Transverse colon (tissue), 4 donors: ENCODE results near the gene NEK8. TPM values are rescaled to one million over a fixed set of nuclear protein-coding genes. Genes with fewer than 3 reads are reported as not detected.
A peak's percentile ranks its signal among the peaks of the same experiment; 100 is the strongest.

Source experiments
- DNase-seq: peaks from one replicate; pipeline ENCODE4 v3.0.0-alpha.2; 2019
- H3K27ac ChIP-seq, 4 donors: fragments of 200-600 bp; sonication (generic); 2 replicates each; pipeline ENCODE4 v1.5.1; 2016 to 2018; ENCODE audit warnings: inconsistent platforms in 4 of 4
- H3K27me3 ChIP-seq: fragments of 200-600 bp; sonication (generic); 2 replicates; pipeline ENCODE4 v1.5.1; 2017; ENCODE audit warnings: inconsistent platforms
- H3K36me3 ChIP-seq, 4 donors: fragments of 200-600 bp; sonication (generic); 2 replicates each; pipeline ENCODE4 v1.5.1; 2017 to 2019; ENCODE audit warnings: inconsistent platforms in 4 of 4
- H3K4me1 ChIP-seq, 4 donors: fragments of 200-600 bp; sonication (generic); 2 replicates each; pipeline ENCODE4 v1.5.1; 2017 to 2020; ENCODE audit warnings: inconsistent platforms in 4 of 4
- H3K4me3 ChIP-seq, 4 donors: fragments of 200-600 bp; sonication (generic); 1 replicate in 1 of 4; 2 replicates in 3 of 4; pipeline versions ENCODE4 v1.5.1 to v1.6.1; 2017 to 2019; ENCODE audit warnings: inconsistent platforms in 4 of 4
- H3K9me3 ChIP-seq, 2 donors: fragments of 200-600 bp; sonication (generic); 2 replicates each; pipeline ENCODE4 v1.5.1; 2017 to 2019; ENCODE audit warnings: inconsistent platforms in 2 of 2
- CTCF ChIP-seq, 5 experiments: fragments of 200-600 bp in 3 of 5; fragments of 450-650 bp in 2 of 5; sonication (generic) in 3 of 5; IDR thresholded peaks; 1 replicate in 2 of 5; 2 replicates in 3 of 5; pipeline ENCODE4 v1.5.1; 2016 to 2017; ENCODE audit warnings: antibody characterized with exemption in 5 of 5, inconsistent platforms in 3 of 5, mild to moderate bottlenecking in 2 of 5, moderate library complexity in 1 of 5
- EP300 ChIP-seq: sonication (generic); formaldehyde crosslinking; IDR thresholded peaks from one replicate; pipeline ENCODE4 v1.6.1; 2017; ENCODE audit warnings: antibody characterized with exemption, low read depth
- POLR2A ChIP-seq: fragments of 450-650 bp; IDR thresholded peaks from one replicate; pipeline ENCODE4 v1.6.1; 2016; ENCODE audit warnings: antibody characterized with exemption, mild to moderate bottlenecking, moderate library complexity
- POLR2AphosphoS5 ChIP-seq, 3 donors: sonication (generic); formaldehyde crosslinking; IDR thresholded peaks; one replicate each; pipeline ENCODE4 v1.6.1; 2016; ENCODE audit warnings: antibody characterized with exemption in 3 of 3
- WGBS, 2 donors: methylation state at CpG; one replicate each; pipeline ENCODE4 v1.1.5; 2018; ENCODE audit warnings: low coverage in 1 of 2; 5-methylcytosine and 5-hydroxymethylcytosine counted together
- in situ Hi-C, 4 donors: fragments of 200-750 bp; cut with MboI; loops; one replicate each; pipeline versions ENCODE4 v1.15.0 to v1.15.1; 2017; ENCODE audit warnings: low sequenced_read_pairs in 3 of 4, low pct_ligation_motif_present in 1 of 4, low pct_unique_long_range_greater_than_20kb in 1 of 4
- intact Hi-C: fragments of 100-400 bp; cut with DNase I; formaldehyde crosslinking; loops from one replicate; pipeline ENCODE4 v1.15.1; 2023; ENCODE audit warnings: low total_unique reads
- total RNA-seq, 4 donors: library from RNA; depleted of rRNA; stranded (reverse); fragments of >200 nt; gene quantifications; one replicate each; pipeline ENCODE4 v1.1.0, GENCODE V29; 2016

Gene NEK8
- total RNA-seq: 10 to 100 TPM in 1 of 4 donors, 1 to 10 TPM in 3; 5.7 to 52.3 (median 8.3) TPM

GRCh38 chr17:28728364-28729200 lies at the start of gene NEK8:
Gene NEK8, plus strand, starts transcription at chr17:28728788. Its CDS starts 26 bp downstream, at chr17:28728814.
- Histone ChIP-seq H3K36me3 (peaks cover 0 to 11% (median 1%) of the 10 kb centered on the region in 4 donors), H3K27ac (peak within 1 kb of the TSS; percentile 97 to 98 (median 97)), H3K9me3 (no peaks in the 10 kb centered on the region), H3K4me3 (peak within 1 kb of the TSS; percentile 60 to 77 (median 64)), H3K27me3 (no peaks in the 10 kb centered on the region), H3K4me1 (peaks cover 14 to 48% (median 38%) of the 10 kb centered on the region in 4 donors)
- WGBS, 2 donors: 0% methylated on average over 4 to 63 of the region's 64 CpGs
- intact Hi-C loops (loop anchor here (10.0 kb wide), 2 partner anchors 226 to 386 kb away; partner anchors contain the start of gene PHF12), in situ Hi-C loops (no loop called here)
- DNase-seq: peak; percentile 99
- TF ChIP-seq POLR2A: peak; percentile 77
- TF ChIP-seq POLR2AphosphoS5 (IDR thresholded peaks at IDR 0.05): peak; percentile 82 to 91 (median 85)
- TF ChIP-seq CTCF (IDR thresholded peaks at IDR 0.05): no peak

GRCh38 chr17:28682655-28683054 lies 45.9 kb upstream of the NEK8 start:
- WGBS, 2 donors: 96% methylated on average over 11 of the region's 11 CpGs; no CpG with 5 or more reads in 1 of the 2 donors
- Histone ChIP-seq H3K4me1 (no peaks in the 10 kb centered on the region), H3K4me3 (no peak overlapping the region), H3K27ac (no peak overlapping the region), H3K36me3 (peaks cover 0 to 96% (median 47%) of the 10 kb centered on the region in 4 donors), H3K9me3 (no peaks in the 10 kb centered on the region), H3K27me3 (no peaks in the 10 kb centered on the region)
- no peak for TF ChIP-seq POLR2A
- TF ChIP-seq CTCF (IDR thresholded peaks at IDR 0.05): no peak
- TF ChIP-seq EP300: no peak
- no peak for TF ChIP-seq POLR2AphosphoS5 (IDR thresholded peaks at IDR 0.05)
- intact Hi-C loops: no loop called here
- no peak for DNase-seq
- in situ Hi-C loops: no loop called here

DNA sequence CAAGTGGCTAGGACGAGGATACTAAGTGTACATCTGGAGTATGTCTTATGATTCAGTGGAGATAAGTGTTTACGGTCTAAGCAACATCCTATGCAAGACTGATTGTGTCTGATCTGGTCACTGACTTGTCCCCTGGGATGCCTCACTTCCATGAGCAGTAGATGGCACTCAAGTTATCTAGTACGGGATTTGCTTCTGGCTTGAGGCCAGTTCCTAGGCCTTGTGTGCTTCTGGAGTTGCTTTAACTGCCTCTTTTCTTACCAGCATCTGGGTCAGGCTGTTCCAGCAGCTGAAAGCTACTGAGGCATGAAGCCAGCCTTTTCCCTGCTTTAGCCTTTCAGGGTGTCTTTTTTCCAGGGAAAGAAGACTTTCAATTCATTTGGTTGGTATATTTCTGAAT lies 43.6 kb upstream of the NEK8 start:
- Histone ChIP-seq H3K36me3 (peaks cover 0 to 98% (median 49%) of the 10 kb centered on the region in 4 donors), H3K27ac (no peak overlapping the region), H3K9me3 (no peaks in the 10 kb centered on the region), H3K27me3 (no peaks in the 10 kb centered on the region), H3K4me3 (no peak overlapping the region), H3K4me1 (no peaks in the 10 kb centered on the region)
- intact Hi-C loops: no loop called here
- peak; percentile 35 for DNase-seq
- TF ChIP-seq POLR2AphosphoS5 (IDR thresholded peaks at IDR 0.05) (peak in 2 of 3 donors; percentile 61 to 68), CTCF (IDR thresholded peaks at IDR 0.05) (peak in 2 of 5 experiments; percentile 27 to 32), EP300 (no peak)
- 63% methylated on average over 3 of the region's 3 CpGs; no CpG with 5 or more reads in 1 of the 2 donors for WGBS, 2 donors
- in situ Hi-C loops: no loop called here

DNA sequence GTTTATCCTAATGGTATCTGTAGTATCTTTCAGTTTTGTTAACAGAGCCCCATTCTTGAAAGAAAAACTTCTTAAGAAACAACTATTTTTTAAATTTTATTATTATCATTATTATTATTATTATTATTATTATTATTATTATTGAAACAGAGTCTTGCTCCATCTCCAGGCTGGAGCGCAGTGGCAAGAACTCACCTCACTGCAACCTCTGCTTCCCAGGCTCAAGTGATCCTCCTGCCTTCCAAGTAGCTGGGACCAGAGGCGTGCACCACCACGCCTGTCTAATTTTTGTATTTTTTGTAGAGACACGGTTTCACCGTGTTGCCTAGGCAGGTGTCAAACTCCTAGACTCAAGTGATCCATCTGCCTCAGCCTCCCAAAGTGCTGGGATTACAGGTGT lies 43.2 kb upstream of the NEK8 start:
- no peaks in the 10 kb centered on the region for H3K4me1 ChIP-seq
- DNase-seq: no peak
- H3K9me3 ChIP-seq: no peaks in the 10 kb centered on the region
- no peak overlapping the region for H3K4me3 ChIP-seq
- WGBS, 2 donors: 86 to 100% methylated on average over 1 to 5 of the region's 5 CpGs
- TF ChIP-seq POLR2AphosphoS5 (IDR thresholded peaks at IDR 0.05) (no peak), CTCF (IDR thresholded peaks at IDR 0.05) (no peak), EP300 (no peak), POLR2A (no peak)
- no peak overlapping the region for H3K27ac ChIP-seq
- in situ Hi-C loops (no loop called here), intact Hi-C loops (no loop called here)
- H3K27me3 ChIP-seq: no peaks in the 10 kb centered on the region
- peaks cover 0 to 98% (median 49%) of the 10 kb centered on the region in 4 donors for H3K36me3 ChIP-seq
